ENCODE data around the gene FLYWCH2.

Gene FLYWCH2, protein sequence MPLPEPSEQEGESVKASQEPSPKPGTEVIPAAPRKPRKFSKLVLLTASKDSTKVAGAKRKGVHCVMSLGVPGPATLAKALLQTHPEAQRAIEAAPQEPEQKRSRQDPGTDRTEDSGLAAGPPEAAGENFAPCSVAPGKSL

DNA sequence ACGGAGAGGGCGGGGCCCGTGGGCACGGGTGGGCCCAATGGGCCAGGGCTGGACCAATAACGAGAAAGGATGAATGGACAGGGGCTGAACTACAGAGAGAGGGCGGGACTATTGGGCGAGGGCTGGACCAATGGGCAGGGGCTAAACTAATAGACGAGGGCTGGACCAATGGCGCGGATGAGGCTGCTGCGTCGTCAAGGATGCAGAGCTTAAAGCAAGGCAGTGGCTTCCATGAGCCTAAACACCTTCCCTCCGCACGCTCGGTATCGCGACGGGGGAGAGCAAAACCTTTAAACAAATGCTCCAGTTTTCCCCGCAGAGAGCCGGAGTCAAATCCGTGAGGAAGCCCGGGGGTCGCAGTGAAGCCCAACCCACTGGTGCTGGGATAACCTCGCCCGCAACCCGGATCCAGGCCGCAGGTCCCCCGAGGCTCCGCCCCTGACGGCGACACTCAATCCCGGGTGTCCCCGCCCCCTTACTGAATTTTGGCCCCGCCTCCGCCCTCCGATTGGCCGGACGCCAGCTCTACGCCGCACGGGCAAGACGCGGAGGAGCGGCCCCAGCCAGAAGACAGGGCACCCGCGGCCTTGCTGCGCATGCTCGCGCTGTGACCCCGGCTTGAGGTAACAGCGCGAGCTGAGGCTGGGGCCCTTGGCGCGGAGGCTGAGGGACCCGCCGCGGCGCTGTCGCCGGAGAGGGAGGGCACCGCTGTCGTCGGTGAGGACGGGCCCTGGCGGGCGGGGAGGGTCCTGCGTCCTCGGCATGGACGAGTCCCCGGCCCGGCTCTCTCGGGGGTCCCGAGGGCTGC is at the start of gene FLYWCH2:
Gene FLYWCH2 (plus strand): TSS at position 566 of the 808 bp plus-strand sequence. CDS start 13,235 bp downstream, outside the sequence.
- Mint-ChIP-seq H3K27ac (peak within 1 kb of the TSS; percentile 97 to 98), H3K4me1 (peaks cover 9% of the 10 kb centered on the region), H3K27me3 (no peaks in the 10 kb centered on the region), H3K4me3 (peak within 1 kb of the TSS; percentile 94 to 96), H3K9me3 (peaks cover 3 to 7% of the 10 kb centered on the region in 2 donors)
- ATAC-seq (peak; percentile 96), DNase-seq (peak; percentile 100)

DNA sequence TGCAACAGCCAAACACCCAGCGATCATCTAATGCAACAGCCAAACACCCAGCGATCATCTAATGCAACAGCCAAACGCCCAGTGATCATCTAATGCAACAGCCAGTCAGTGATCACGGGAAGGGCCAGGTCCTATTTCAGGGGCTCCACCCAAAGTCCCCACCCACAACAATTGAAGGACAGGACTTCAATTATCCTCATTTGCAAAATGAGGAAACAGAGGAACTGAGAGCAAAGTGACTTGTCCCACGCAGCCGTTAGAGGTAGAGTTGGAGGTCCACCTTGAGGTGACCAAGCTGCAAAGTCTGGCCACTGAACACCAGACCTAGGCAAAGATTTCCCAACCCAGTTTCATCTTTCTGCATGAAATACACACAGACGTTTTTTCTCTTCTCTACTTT is 49.2 kb upstream of the FLYWCH2 start:
- DNase-seq (no peak), ATAC-seq (no peak)
- H3K4me1 Mint-ChIP-seq, result peaks cover 7% of the 10 kb centered on the region
- no peaks in the 10 kb centered on the region for H3K9me3 Mint-ChIP-seq
- H3K27ac Mint-ChIP-seq, result no peak overlapping the region
- H3K4me3 Mint-ChIP-seq, result no peak overlapping the region
- peaks cover 11% of the 10 kb centered on the region for H3K27me3 Mint-ChIP-seq

DNA sequence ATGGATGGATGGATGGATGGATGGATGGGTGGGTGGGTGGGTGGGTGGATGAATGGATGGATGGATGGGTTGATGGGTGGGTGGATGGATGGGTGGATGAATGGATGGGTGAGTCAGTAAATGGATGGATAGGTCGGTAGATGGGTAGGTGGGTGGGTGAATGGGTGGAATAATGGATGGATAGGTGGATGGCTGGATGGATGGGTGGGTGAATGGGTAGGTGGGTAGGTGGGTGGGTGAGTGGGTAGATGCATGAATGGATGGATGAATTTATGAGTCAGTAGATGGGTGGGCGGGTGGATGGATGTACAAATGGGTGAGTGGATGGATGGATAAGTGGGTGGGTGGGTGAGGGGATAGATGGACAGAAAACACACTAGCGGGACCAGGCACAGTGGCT is 48.0 kb upstream of the FLYWCH2 start:
- Mint-ChIP-seq H3K27ac (no peak overlapping the region), H3K4me1 (peaks cover 19% of the 10 kb centered on the region), H3K27me3 (peaks cover 11% of the 10 kb centered on the region), H3K9me3 (no peaks in the 10 kb centered on the region), H3K4me3 (no peak overlapping the region)
- ATAC-seq (no peak), DNase-seq (no peak)

DNA sequence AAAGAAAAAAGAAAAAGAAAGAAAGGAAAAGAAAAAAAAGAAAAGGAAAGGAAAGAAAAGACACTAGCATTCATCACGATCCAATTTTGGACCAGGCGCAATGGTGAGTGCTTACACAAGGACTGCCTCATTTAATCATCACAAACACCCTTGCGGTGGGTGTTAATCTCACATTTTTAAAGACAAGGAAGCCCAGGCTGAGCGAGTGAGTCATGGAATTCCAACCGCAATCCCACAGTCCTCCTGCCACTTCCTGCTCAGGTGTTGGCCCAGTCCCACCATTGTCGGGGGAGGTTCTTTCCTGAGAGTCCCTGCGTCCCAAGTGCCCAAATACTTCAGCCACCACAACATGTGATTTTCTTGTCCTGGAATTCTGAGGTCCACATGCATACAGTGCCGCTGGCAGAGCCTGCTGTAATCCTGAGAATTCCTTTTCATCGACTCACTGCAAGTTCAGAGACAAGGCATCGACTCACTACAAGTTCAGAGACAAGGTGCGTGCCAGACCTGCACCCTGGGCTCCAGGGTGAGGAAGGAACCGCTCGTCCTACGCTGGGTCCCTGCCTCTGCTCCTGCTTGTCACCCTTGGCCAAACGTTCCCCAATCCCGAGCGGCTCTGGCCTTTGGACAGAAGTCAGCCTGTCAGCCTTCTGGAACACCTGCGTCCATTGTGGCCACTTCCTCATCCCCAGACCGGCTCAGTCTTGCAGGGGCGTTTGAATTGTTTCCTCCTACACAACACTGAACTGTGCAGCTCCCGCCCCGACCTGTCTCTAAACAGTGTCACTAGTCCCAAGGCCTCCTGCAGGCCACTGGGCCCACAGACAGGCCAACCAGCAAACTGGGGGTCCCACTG is 47.1 kb upstream of the FLYWCH2 start:
- ATAC-seq (no peak), DNase-seq (no peak)
- Mint-ChIP-seq H3K27ac (no peak overlapping the region), H3K27me3 (peaks cover 6% of the 10 kb centered on the region), H3K4me1 (peaks cover 28% of the 10 kb centered on the region), H3K9me3 (no peaks in the 10 kb centered on the region), H3K4me3 (no peak overlapping the region)

DNA sequence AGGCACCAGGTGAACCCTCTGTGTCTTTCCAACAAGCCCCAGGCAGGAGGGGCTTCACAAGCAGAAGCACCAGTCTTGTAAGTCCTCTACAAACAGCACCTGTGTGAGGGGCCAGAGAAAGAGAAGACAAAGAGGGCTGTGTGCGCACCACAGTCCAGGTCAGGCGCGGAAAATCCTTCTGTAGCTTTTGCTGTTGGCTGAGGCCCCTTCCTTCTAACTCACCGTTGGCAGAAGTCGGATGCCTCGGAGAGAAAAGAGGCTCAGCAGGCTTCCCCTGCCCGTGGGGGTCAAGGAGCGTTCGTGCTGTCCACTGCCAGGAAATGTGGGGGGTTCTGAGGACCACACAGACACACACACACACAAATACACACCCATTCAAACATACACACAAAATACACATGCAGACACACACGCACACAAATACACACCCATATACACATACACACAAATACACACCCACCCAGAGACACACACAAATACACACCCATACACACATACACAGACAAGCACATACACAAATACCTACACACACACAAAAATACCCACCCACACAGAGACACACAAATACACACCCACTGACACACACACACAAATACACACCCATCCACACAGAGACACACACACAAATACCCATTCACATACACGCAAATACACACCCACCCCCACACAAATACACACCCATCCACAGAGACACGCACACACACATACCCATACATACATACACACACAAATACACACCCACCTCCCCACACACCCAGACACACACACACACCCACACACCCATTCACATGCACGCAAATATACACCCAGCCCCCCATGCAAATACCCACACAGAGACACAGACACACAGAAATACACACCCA is 46.1 kb upstream of the FLYWCH2 start:
- DNase-seq (no peak), ATAC-seq (no peak)
- Mint-ChIP-seq H3K9me3 (no peaks in the 10 kb centered on the region), H3K4me1 (peaks cover 38% of the 10 kb centered on the region), H3K4me3 (no peak overlapping the region), H3K27me3 (no peaks in the 10 kb centered on the region), H3K27ac (peak overlapping the region in 1 of 2 donors; percentile 5)

DNA sequence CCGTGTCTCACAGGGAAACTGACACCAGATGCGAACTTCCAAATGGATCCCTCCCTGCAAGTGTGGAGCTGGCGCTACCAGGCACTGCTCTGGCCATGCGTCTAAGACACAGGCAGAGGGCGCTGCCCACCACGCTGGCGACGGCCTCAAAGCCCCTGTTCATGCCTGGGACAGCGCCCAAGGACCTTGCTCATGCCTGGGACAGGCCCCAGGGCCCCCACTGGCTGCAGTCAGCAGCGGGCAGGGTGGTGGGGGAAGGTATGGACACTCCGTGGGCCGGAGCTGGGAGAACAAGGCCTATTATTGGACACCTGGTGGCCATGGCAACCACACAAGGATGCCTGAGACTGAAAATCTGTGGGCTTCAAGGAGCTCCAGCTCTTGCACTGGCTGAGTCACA is 44.1 kb upstream of the FLYWCH2 start:
- H3K27ac Mint-ChIP-seq, result peak overlapping the region in 1 of 2 donors; percentile 26
- H3K9me3 Mint-ChIP-seq, result peaks cover 4 to 6% of the 10 kb centered on the region in 2 donors
- H3K4me3 Mint-ChIP-seq, result peak overlapping the region in 1 of 2 donors; percentile 17
- ATAC-seq, result peak; percentile 81
- peak; percentile 62 to 69 for DNase-seq
- peaks cover 49% of the 10 kb centered on the region for H3K4me1 Mint-ChIP-seq
- H3K27me3 Mint-ChIP-seq, result no peaks in the 10 kb centered on the region

DNA sequence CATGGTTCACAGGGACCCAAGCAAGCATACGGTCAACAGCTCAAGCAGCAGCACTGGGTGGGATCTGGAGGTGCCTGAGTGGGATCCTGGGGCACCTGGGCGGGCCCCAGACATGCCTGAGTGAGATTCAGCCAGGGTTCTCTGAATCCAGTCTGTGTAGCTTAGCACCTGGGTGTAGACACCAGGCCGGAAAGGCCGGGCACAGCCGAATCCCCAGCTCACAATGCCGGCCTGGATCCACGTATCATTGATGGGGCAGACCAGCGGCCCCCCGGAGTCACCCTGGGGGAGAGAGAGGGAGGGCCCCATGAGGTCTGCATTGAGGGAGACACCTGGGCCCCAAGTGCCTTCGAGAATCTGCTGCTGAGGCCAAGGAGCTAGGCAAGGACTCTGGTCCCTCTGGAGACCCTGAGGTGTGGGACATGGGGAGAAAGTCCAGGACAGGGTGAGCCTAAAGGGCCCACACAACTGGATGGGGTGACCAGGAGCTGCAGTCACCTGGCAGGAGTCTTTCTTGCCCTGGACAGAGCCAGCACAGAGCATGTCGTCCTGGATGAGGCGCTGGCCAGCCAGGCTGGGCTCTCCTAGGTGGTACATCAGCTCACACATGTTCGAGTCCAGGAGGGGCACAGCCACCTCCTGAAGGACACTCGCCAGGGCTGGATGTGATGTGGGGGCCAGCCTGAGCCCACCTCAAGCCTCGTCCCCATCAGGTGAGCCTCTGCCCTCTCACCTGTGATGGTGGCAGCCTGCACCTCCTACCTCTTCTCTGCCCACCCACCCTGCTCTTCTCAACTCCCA is 43.2 kb upstream of the FLYWCH2 start:
- peak overlapping the region; percentile 26 to 57 for H3K27ac Mint-ChIP-seq
- peaks cover 52% of the 10 kb centered on the region for H3K4me1 Mint-ChIP-seq

DNA sequence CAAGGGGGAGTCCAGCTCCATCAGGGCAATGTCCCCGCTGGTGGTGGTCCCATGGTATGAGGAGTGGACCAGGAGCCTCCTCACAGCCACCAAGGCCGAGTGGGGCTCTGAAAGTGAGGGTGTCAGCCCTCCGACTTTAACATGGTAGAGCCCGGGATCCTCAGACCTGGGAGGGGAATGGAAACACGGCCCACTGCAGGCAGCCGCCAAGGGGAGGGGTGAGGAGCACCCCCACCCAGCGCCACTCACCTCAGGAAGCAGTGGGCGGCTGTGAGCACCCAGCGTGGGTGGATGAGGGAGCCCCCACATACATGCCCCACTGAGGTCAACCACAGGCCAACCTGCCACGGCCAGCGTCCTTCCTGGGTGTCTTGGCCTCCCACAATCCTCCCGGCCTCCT is 42.1 kb upstream of the FLYWCH2 start:
- Mint-ChIP-seq H3K27ac (no peak overlapping the region), H3K4me3 (peak overlapping the region; percentile 29 to 68), H3K27me3 (no peaks in the 10 kb centered on the region), H3K4me1 (peaks cover 61% of the 10 kb centered on the region), H3K9me3 (peaks cover 4 to 6% of the 10 kb centered on the region in 2 donors)
- ATAC-seq (no peak), DNase-seq (no peak)

More for the DNA sequence above, 43.2 kb upstream of the FLYWCH2 start:
- DNase-seq (no peak), ATAC-seq (no peak)
- H3K9me3 Mint-ChIP-seq, result peaks cover 4 to 6% of the 10 kb centered on the region in 2 donors
- H3K27me3 Mint-ChIP-seq, result no peaks in the 10 kb centered on the region
- H3K4me3 Mint-ChIP-seq, result no peak overlapping the region

DNA sequence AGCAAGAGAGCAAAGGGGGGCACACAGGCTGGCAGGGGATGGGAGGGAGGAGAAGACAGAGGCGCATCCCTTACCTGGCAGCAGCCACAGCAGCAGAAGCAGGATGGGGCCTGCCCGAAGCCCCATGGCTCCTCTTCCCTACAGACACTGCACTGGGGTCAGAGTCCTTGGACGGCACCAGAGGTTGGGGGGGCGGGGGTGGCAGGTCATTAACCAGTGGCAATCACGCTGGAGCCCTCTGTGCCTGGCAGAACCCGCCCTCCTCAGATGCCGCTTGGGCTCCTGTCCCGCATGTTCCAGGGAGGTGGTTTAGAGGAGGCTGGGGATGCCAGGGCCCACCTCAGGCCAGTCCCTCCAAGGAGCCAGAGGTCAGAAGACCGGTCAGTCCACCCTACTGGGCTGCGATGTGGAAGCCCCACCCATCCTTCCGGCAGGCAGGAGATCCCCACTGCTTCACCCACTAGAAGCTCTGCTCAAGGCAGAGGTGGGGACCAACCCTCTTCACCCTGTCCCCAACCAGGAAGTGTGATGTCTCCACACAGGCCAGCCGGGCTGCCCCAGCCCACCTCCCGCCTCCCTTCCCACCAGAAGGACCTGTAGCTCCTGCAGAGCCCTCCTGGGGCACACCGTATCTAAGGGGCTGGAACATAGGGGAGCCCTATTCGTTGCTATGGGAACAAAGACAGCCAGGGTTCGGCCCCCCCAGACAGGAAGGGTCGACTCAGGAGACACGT is 41.2 kb upstream of the FLYWCH2 start:
- no peak for DNase-seq
- ATAC-seq, result peak; percentile 11
- H3K4me3 Mint-ChIP-seq, result peak overlapping the region; percentile 94 to 95
- H3K4me1 Mint-ChIP-seq, result peaks cover 70% of the 10 kb centered on the region
- H3K27ac Mint-ChIP-seq, result peak overlapping the region; percentile 64 to 86
- H3K27me3 Mint-ChIP-seq, result no peaks in the 10 kb centered on the region
- H3K9me3 Mint-ChIP-seq, result peaks cover 4 to 6% of the 10 kb centered on the region in 2 donors

DNA sequence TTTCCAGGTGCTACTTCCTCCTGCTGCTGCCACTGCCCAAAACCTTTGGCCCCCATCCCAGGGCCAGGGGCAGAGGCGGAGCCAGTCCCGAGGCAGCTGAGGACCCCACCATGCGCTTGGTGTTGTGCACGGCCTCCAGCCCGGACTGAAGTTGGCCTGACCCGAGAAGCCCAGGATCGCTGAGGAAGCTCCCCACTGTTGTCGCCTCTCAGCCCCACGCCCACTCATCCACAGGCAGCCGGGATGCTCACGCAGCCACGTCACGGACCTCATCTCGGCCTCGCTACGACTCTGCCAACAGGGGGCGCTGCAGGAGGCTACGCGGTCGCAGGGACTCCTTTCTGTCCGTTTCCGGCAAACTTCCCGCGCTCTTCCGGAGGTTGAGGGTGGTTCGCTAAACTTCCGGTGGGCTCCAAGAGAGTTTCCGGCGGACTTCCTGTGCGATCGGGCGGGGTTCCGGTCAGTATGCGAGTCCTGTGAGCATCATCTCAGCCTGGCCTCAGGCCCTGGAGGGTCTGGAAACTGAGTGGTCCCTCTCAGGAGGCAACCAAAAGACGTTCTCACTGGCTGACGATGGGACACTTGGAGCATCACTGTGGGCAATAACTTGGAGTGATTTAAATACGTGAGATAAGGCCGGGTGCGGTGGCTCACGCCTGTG is 40.5 kb upstream of the FLYWCH2 start:
- peak; percentile 85 to 91 for DNase-seq

DNA sequence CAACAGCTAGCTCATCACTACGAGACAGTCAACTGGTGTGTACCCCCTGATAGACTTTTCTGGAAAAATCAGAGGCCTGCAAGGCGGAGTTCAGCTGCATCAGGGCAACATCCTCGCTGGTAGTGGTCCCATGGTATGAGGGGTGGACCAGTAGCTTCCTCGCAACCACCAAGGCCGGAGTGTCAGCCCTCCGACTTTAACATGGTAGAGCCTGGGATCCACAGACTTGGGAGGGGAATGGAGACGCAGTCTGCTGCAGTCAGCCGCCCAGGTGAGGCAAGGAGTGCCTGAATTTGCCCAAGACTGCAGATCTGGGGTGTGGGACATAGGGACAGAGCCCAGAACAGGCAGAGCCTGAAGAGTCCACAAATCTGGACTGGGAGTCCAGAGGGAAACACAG is 39.5 kb upstream of the FLYWCH2 start:
- H3K27ac Mint-ChIP-seq, result peak overlapping the region in 1 of 2 donors; percentile 6
- H3K4me1 Mint-ChIP-seq, result peaks cover 77% of the 10 kb centered on the region
- no peak for ATAC-seq
- H3K27me3 Mint-ChIP-seq, result no peaks in the 10 kb centered on the region
- H3K9me3 Mint-ChIP-seq, result peaks cover 4 to 6% of the 10 kb centered on the region in 2 donors
- no peak overlapping the region for H3K4me3 Mint-ChIP-seq
- DNase-seq, result no peak

More for the DNA sequence above, 40.5 kb upstream of the FLYWCH2 start:
- H3K27ac Mint-ChIP-seq, result peak overlapping the region; percentile 86 to 90
- peak overlapping the region; percentile 94 to 95 for H3K4me3 Mint-ChIP-seq
- peaks cover 77% of the 10 kb centered on the region for H3K4me1 Mint-ChIP-seq
- peaks cover 4 to 6% of the 10 kb centered on the region in 2 donors for H3K9me3 Mint-ChIP-seq
- ATAC-seq, result peak; percentile 71
- no peaks in the 10 kb centered on the region for H3K27me3 Mint-ChIP-seq

DNA sequence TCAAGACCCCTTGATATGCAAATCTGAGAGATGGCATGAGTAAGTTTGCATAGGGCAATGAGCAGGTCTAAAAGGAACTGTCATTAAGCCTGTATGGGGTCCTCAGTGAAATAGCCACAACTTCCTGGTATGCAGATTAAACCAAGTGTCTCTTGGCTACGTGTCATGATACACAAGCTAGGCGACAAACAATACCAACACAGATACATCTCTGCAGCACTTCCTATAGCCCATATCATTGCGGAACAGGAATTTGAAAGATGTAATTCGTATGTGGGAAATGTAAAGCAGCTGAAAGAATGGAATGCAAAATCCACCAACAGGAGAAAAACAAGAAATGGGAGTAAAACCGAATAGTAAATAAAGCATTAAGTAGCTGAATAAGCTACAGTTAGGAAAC is 37.9 kb upstream of the FLYWCH2 start:
- H3K9me3 Mint-ChIP-seq, result peaks cover 4 to 6% of the 10 kb centered on the region in 2 donors
- H3K27me3 Mint-ChIP-seq, result peaks cover 15% of the 10 kb centered on the region

More for the DNA sequence above, 37.9 kb upstream of the FLYWCH2 start:
- Mint-ChIP-seq H3K4me3 (no peak overlapping the region), H3K4me1 (peaks cover 70% of the 10 kb centered on the region), H3K27ac (peak overlapping the region in 1 of 2 donors; percentile 17)
- ATAC-seq (no peak), DNase-seq (no peak)
